Adrenal gland (tissue), 12 donors: Measurements from ENCODE around the gene NCK2. TPM values are rescaled to one million over a fixed set of nuclear protein-coding genes. Genes with fewer than 3 reads are reported as not detected.
A peak's percentile ranks its signal among the peaks of the same experiment; 100 is the strongest.

Experiments
- DNase-seq, 7 donors: peaks; one replicate each; pipeline ENCODE4 v3.0.0-alpha.2; 2019 to 2020
- H3K27ac ChIP-seq, 5 donors: fragments of 200-600 bp; sonication (generic) in 4 of 5; 1 replicate in 3 of 5; 2 replicates in 2 of 5; pipeline versions ENCODE4 v1.5.1 to v1.8.0; 2016 to 2020; ENCODE audit warnings: mild to moderate bottlenecking in 1 of 5
- H3K27me3 ChIP-seq: fragments of 200-600 bp; 2 replicates; pipeline ENCODE4 v1.8.0; 2021
- H3K36me3 ChIP-seq, 2 donors: fragments of 200-600 bp; replicated peaks in 1 of 2; 1 replicate in 1 of 2; 2 replicates in 1 of 2; pipeline versions ENCODE4 v1.5.1 to v1.8.0; 2018 to 2022
- H3K4me1 ChIP-seq, 2 donors: fragments of 200-600 bp; replicated peaks in 1 of 2; 1 replicate in 1 of 2; 2 replicates in 1 of 2; pipeline versions ENCODE4 v1.5.1 to v1.8.0; 2018 to 2021
- H3K4me3 ChIP-seq, 4 donors: fragments of 200-600 bp; sonication (generic) in 3 of 4; one replicate each; pipeline ENCODE4 v1.5.1; 2016 to 2018
- H3K9me3 ChIP-seq, 3 donors: fragments of 200-600 bp; sonication (generic) in 1 of 3; replicated peaks in 1 of 3; 1 replicate in 2 of 3; 2 replicates in 1 of 3; pipeline versions ENCODE4 v1.5.1 to v1.8.0; 2016 to 2021
- POLR2A ChIP-seq, 2 donors: fragments of 450-650 bp; IDR thresholded peaks; one replicate each; pipeline ENCODE4 v1.6.1; 2017; ENCODE audit warnings: antibody characterized with exemption in 2 of 2, mild to moderate bottlenecking in 2 of 2, moderate library complexity in 1 of 2
- WGBS, 4 donors: extraction: QIAGEN DNeasy Blood & Tissue Kit in 2 of 4; methylation state at CpG; one replicate each; pipeline versions ENCODE4 v1.1.5 to v1.1.7; 2013 to 2017; 5-methylcytosine and 5-hydroxymethylcytosine counted together
- intact Hi-C, 2 donors: fragments of 100-400 bp; cut with DNase I; formaldehyde crosslinking; loops; one replicate each; pipeline versions ENCODE4 v1.14.1 to v1.15.0; 2022 to 2023
- polyA plus RNA-seq, 3 donors: library from polyadenylated mRNA; stranded (reverse); fragments of 200-250 nt in 2 of 3; fragments of 350-450 nt in 1 of 3; fragmentation: Illumina TruSeq in 1 of 3; extraction: RNeasy Lipid Tissue Mini Kit (QIAGEN cat#74804) in 1 of 3; gene quantifications; one replicate each; pipeline ENCODE4 v1.2.3, GENCODE V29; 2013 to 2014
- total RNA-seq, 9 donors: library from RNA; depleted of rRNA in 4 of 9; stranded (reverse); fragments of >200 nt in 4 of 9; fragments of 120-200 nt in 1 of 9; fragmentation: NEBNext Ultra II Directional in 1 of 9; extraction: Animal tissue kit (Norgen Biotek cat#: 25700) in 1 of 9; gene quantifications; one replicate each; pipeline versions ENCODE4 v1.1.0 to v1.2.4, GENCODE V29; 2013 to 2023
- TF ChIP-seq, protein P1 (sequence below), 6 experiments: fragments of 450-650 bp in 4 of 6; fragments of 200-600 bp in 2 of 6; sonication (generic) in 1 of 6; IDR thresholded peaks; 1 replicate in 5 of 6; 2 replicates in 1 of 6; pipeline versions ENCODE4 v1.5.1 to v1.8.0; 2016 to 2021; ENCODE audit warnings: antibody characterized with exemption in 6 of 6, mild to moderate bottlenecking in 2 of 6, moderate library complexity in 1 of 6
- donor health status: healthy with polysubstance abuse.
- donor health status: Bipolar disorder and iron deficiency.
- donor health status: DM: yes; HTN: yes; CAD: no.
- donor health status: DM: no; HTN: no; CAD: no.
- donor health status: DM: no; HTN: no; CAD: no.
- donor health status: DM: yes; HTN: yes; CAD: no.

NCK2 gene
- total and polyA plus RNA-seq, 12 donors: 13.7 to 56.0 (median 37.3) TPM

DNA sequence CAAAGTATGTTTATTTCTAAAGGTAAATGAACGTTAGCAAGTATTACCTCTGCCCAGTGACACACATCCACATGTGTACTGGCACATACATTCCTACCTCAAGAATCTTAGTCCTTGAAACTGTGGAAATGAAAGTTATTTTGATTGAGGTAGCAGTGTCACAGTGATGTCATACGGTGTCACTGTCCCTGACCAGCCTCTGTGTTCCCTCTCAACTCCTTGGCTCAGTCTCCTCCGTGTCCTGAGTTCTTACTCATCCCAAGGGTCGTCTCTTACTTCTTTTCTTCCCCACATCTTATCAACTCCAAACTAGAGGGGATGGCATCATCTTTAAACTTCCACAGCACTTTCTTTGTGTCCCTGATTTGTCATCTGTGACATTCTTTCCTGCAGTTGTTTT is 3.3 kb downstream of the NCK2 start:
- Histone ChIP-seq H3K4me1 (peaks cover 31 to 53% of the 10 kb centered on the region in 2 donors), H3K27me3 (no peaks in the 10 kb centered on the region), H3K27ac (peak overlapping the region in 4 of 5 donors; percentile 6 to 59 (median 32)), H3K9me3 (no peaks in the 10 kb centered on the region), H3K4me3 (no peak overlapping the region), H3K36me3 (no peaks in the 10 kb centered on the region)
- WGBS, 4 donors: 27 to 39% (median 34%) methylated on average over 4 of the region's 4 CpGs
- intact Hi-C loops: loop anchor here in 1 of 2 donors (10.0 kb wide), 1 partner anchor 137 kb away; no protein-coding TSS in a partner anchor
- DNase-seq: peak in 6 of 7 donors; percentile 42 to 67 (median 54)
- TF ChIP-seq POLR2A (IDR thresholded peaks at IDR 0.05): peak in 1 of 2 donors; percentile 18
- TF ChIP-seq, protein P1, sequence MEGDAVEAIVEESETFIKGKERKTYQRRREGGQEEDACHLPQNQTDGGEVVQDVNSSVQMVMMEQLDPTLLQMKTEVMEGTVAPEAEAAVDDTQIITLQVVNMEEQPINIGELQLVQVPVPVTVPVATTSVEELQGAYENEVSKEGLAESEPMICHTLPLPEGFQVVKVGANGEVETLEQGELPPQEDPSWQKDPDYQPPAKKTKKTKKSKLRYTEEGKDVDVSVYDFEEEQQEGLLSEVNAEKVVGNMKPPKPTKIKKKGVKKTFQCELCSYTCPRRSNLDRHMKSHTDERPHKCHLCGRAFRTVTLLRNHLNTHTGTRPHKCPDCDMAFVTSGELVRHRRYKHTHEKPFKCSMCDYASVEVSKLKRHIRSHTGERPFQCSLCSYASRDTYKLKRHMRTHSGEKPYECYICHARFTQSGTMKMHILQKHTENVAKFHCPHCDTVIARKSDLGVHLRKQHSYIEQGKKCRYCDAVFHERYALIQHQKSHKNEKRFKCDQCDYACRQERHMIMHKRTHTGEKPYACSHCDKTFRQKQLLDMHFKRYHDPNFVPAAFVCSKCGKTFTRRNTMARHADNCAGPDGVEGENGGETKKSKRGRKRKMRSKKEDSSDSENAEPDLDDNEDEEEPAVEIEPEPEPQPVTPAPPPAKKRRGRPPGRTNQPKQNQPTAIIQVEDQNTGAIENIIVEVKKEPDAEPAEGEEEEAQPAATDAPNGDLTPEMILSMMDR (IDR thresholded peaks at IDR 0.05): no peak

DNA sequence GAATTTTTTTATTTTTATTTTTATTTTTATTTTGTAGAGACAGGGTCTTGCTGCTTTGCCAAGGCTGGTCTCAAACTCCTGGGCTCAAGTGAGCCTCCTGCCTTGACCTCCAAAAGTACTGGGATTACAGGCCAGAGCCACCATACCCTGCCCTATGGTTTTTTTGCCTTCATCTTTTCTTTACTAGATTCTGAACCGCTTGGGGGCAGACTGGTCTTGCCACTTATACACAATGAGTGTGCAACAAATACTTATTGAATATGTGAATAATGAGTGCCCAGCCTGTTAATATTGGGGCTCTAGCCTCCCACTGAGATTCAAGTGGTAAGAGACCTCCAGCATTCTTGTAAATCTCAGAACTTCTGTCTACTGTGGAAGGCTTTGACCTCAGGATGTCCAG is 3.9 kb downstream of the NCK2 start:
- no peaks in the 10 kb centered on the region for H3K27me3 ChIP-seq
- peak overlapping the region in 3 of 5 donors; percentile 6 to 90 (median 51) for H3K27ac ChIP-seq
- peaks cover 31 to 52% of the 10 kb centered on the region in 2 donors for H3K4me1 ChIP-seq
- DNase-seq: no peak
- H3K4me3 ChIP-seq: no peak overlapping the region
- H3K36me3 ChIP-seq: no peaks in the 10 kb centered on the region
- intact Hi-C loops: loop anchor here in 1 of 2 donors (10.0 kb wide), 1 partner anchor 136 kb away; no protein-coding TSS in a partner anchor
- no peak for TF ChIP-seq POLR2A (IDR thresholded peaks at IDR 0.05)
- TF ChIP-seq, protein P1 (IDR thresholded peaks at IDR 0.05): no peak
- WGBS, 4 donors: 70 to 89% (median 83%) methylated on average over 1 of the region's 1 CpG
- H3K9me3 ChIP-seq: no peaks in the 10 kb centered on the region

DNA sequence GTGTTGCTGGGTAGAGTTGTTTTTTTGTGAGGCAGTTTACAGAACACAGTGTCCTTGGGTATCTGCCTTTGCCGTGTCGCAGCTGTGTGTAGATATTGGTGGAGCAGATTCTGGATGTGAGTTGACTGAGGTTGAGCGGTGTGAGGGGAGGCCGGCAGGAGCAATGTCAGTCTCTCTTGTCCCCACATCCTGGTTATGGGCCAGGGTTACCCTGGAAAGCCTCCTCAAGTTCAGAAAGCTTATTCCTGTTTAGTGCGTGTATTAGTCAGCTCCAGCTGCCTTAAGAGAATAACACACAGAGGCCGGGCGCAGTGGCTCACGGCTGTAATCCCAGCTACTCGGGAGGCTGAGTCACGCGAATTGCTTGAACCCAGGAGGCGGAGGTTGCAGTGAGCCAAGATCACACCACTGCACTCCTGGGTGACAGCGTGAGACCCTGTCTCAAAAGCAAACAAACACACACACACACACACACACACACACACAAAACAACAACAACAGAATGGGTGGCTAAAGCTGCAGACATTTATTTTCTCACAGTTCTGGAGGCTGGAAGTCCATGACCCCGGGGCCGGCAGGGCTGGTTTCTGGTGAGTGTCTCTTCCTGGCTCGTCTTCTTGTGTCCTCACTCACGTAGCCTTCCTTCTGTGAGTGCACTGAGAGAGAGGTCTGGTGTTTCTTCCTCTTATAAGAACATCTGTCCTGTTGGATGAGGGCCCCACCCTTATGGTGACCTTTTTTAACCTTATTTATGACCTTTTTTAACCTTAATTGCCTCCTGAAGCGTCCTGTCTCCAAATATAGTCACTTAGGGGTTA is 5.1 kb downstream of the NCK2 start:
- Histone ChIP-seq H3K4me3 (no peak overlapping the region), H3K4me1 (peaks cover 31 to 46% of the 10 kb centered on the region in 2 donors), H3K36me3 (no peaks in the 10 kb centered on the region), H3K27ac (peak overlapping the region in 3 of 5 donors; percentile 33 to 90 (median 51)), H3K27me3 (no peaks in the 10 kb centered on the region), H3K9me3 (no peaks in the 10 kb centered on the region)
- 50 to 57% (median 51%) methylated on average over 16 to 18 of the region's 18 CpGs for WGBS, 4 donors
- TF ChIP-seq POLR2A (IDR thresholded peaks at IDR 0.05): peak in 1 of 2 donors; percentile 52
- TF ChIP-seq, protein P1 (IDR thresholded peaks at IDR 0.05): no peak
- peak; percentile 56 to 82 (median 72) for DNase-seq
- intact Hi-C loops: loop anchor here in 1 of 2 donors (10.0 kb wide), 1 partner anchor 135 kb away; no protein-coding TSS in a partner anchor

DNA sequence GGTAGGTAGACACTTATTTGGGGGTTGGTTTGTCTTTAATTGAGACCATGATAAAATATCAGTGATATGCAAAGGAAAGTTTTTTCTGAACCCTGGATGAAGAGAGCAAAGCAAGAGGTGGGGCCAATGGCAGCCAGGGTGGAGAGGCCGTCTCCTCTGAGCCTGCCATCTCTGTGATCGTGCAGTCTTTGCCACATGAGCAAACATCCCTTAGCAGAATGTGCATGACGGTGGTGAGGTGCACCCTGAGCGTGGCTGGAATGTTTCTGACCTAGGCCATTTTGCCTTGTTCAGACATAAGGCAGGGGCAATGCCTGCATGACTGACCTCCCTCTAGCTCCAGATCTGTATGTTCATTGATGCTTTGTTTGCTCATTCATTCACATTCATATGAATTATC is 6.0 kb downstream of the NCK2 start:
- no peaks in the 10 kb centered on the region for H3K36me3 ChIP-seq
- TF ChIP-seq, protein P1 (IDR thresholded peaks at IDR 0.05): no peak
- TF ChIP-seq POLR2A (IDR thresholded peaks at IDR 0.05): no peak
- 96 to 99% (median 97%) methylated on average over 3 to 4 of the region's 4 CpGs for WGBS, 4 donors
- no peak overlapping the region for H3K4me3 ChIP-seq
- DNase-seq: no peak
- H3K9me3 ChIP-seq: no peaks in the 10 kb centered on the region
- peak overlapping the region in 1 of 5 donors; percentile 90 for H3K27ac ChIP-seq
- intact Hi-C loops: no loop called here
- H3K27me3 ChIP-seq: no peaks in the 10 kb centered on the region
- H3K4me1 ChIP-seq: peaks cover 30 to 49% of the 10 kb centered on the region in 2 donors
